Measurements from ENCODE around the gene HECTD2.

The HECTD2 gene

DNA sequence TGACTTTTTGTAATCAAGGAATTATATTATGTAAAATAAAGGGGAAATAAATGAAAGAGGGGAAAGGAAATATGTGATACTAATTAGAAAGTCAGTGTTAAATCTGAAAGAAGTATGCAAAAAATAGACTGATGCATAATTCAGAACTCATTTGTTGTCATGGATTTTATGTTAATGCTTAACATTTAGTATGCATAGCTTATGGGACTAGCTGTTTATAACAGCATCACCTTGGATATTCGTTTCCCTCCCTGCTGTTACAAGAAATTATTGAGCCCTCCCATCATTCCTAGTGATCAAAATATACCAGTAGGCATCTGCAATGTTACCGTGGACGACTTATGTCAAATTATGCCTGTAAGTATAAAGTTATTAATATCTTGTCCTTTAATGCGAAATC, 85.9 kb downstream of the HECTD2 start:
- H3K4me3 ChIP-seq (ENCODE audit: low read depth, low read length), result no peak overlapping the region
- DNase-seq (ENCODE audit: low read depth, low spot score), result no peak
- in situ Hi-C loops (cut with HindIII; ENCODE audit: low sequenced_read_pairs), result no loop called here
- no peak for TF ChIP-seq CTCF (IDR thresholded peaks at IDR 0.05; ENCODE audit: low read depth, low read length)

DNA sequence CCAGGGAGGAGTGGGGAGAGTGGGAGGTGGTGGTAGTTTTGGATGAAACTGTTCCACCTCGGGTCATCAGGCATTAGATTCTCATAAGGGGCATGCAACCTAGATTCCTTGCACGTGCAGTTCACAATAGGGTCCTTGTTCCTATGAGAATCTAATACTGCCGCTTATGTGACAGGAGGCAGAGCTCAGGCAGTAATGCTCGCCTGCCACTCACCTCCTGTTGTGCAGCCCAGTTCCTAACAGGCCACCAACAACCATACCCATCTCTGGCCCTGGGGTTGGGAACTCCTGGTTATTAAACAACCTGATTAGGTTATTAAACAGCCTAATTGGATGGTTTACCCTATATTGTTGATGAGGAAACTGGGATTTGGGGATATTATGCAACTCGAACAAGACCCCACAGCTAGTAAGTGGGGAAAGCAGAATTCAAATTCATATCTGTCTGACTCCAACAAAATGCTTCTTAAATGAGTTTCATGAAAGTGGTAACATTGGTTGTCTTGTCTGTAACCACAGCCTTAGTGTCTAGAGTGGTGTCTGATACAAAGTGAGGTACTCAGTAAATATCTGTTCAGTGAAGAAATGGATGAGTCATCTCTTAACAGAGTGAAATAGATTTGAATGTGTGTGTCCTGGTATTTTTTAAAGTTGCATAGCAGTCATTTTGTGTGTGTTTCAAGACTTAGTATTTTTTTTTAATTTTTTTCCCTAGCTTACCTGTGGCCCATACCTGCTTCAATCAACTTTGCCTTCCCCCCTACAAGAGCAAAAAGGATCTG, 101.6 kb downstream of the HECTD2 start:
- no peak overlapping the region for H3K4me3 ChIP-seq (ENCODE audit: low read depth, low read length)
- in situ Hi-C loops (cut with HindIII; ENCODE audit: low sequenced_read_pairs), result no loop called here
- no peak for TF ChIP-seq CTCF (IDR thresholded peaks at IDR 0.05; ENCODE audit: low read depth, low read length)
- peak; percentile 78 for DNase-seq (ENCODE audit: low read depth, low spot score)

GRCh38 chr10:91512458-91512857, 102.3 kb downstream of the HECTD2 start:
- in situ Hi-C loops (cut with HindIII; ENCODE audit: low sequenced_read_pairs), result no loop called here
- TF ChIP-seq CTCF (IDR thresholded peaks at IDR 0.05; ENCODE audit: low read depth, low read length), result no peak
- H3K4me3 ChIP-seq (ENCODE audit: low read depth, low read length), result no peak overlapping the region
- no peak for DNase-seq (ENCODE audit: low read depth, low spot score)

DNA sequence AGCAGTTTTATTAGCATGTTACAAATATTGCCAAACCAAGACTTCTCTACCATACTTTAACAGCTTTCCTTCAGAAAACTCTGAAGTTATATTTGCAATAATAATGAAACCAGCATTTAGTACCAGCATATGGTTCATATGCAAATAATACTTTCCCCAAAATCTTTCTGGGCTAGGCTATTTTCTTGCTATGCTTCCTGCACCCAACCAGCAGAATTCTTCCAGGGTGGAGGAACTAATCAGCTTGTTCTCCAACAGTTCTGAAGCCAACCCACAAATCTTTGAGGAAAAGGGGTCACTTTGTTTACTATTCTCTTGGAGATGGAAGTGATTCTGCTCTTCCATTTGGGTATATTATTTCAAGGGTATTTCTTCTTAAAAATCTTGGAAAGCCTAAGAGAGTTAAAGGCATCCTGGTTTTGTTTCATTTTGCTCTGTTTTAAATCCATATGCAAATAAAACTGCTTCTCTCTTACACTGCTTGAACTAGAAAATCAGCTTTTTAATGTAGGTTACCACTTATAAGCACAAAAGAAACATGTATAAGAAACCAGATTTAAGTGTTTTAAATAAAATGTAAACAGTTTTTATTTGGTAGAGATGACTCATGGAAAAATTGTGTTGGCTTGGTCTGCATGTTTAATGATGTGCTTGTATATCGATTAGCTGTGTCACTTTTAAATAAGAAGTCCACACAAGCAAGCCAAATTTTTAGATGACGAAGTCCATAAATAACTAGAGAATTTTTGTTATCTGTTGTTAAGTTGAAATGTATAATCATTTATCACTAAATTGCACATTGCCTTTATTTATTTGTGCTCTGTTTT, 103.7 kb downstream of the HECTD2 start:
- no peak for TF ChIP-seq CTCF (IDR thresholded peaks at IDR 0.05; ENCODE audit: low read depth, low read length)
- H3K4me3 ChIP-seq (ENCODE audit: low read depth, low read length), result no peak overlapping the region
- in situ Hi-C loops (cut with HindIII; ENCODE audit: low sequenced_read_pairs), result no loop called here
- no peak for DNase-seq (ENCODE audit: low read depth, low spot score)

DNA sequence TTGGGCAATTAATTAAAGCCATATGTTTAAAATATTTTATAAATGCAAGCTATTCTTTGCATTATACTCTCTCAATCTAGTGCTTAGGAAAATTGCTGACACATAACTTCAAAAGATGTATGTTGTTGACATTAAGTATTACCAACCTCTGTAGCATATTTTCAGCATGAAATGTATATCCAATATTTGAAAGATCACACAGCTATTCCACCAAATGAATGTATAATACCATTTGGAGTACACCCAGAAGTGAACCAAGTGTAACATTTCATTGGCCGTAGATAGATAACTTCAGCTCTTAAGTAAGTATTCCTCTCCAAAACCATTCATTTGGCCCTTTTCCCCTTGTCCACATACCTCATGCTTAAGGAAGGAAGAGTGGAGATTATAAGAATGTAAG, 104.6 kb downstream of the HECTD2 start:
- no peak for TF ChIP-seq CTCF (IDR thresholded peaks at IDR 0.05; ENCODE audit: low read depth, low read length)
- in situ Hi-C loops (cut with HindIII; ENCODE audit: low sequenced_read_pairs), result no loop called here
- H3K4me3 ChIP-seq (ENCODE audit: low read depth, low read length), result no peak overlapping the region
- DNase-seq (ENCODE audit: low read depth, low spot score), result peak; percentile 23

- no peak for DNase-seq (ENCODE audit: low read depth, low spot score)
- TF ChIP-seq CTCF (IDR thresholded peaks at IDR 0.05; ENCODE audit: low read depth, low read length), result no peak
- no peak overlapping the region for H3K4me3 ChIP-seq (ENCODE audit: low read depth, low read length)
- in situ Hi-C loops (cut with HindIII; ENCODE audit: low sequenced_read_pairs), result no loop called here
These were observed 107.2 kb downstream of the HECTD2 start for GRCh38 chr10:91517394-91517793.
